Liver (tissue), 9 donors: ENCODE data around the gene FAM20C. TPM values are rescaled to one million over a fixed set of nuclear protein-coding genes. Genes with fewer than 3 reads are reported as not detected.
A peak's percentile ranks its signal among the peaks of the same experiment; 100 is the strongest.

Experiments
- DNase-seq: peaks from one replicate; pipeline ENCODE4 v3.0.0-alpha.2; 2017; ENCODE audit warnings: low spot score
- H3K27ac ChIP-seq, 2 donors: one replicate each; pipeline ENCODE4 v1.7.0; 2013; ENCODE audit warnings: inconsistent platforms in 2 of 2, low read length in 2 of 2, control low read depth in 1 of 2, low read depth in 1 of 2, mild to moderate bottlenecking in 1 of 2
- H3K27me3 ChIP-seq, 4 donors: one replicate each; pipeline versions ENCODE4 v1.6.1 to v1.7.0; 2013; ENCODE audit warnings: low read length in 3 of 4, inconsistent platforms in 1 of 4, mild to moderate bottlenecking in 1 of 4, moderate library complexity in 1 of 4; ENCODE audit not compliant: control insufficient read depth in 4 of 4, insufficient read depth in 4 of 4
- H3K36me3 ChIP-seq, 4 donors: one replicate each; pipeline versions ENCODE4 v1.6.1 to v1.7.0; 2013; ENCODE audit warnings: low read length in 3 of 4, mild to moderate bottlenecking in 3 of 4, low read depth in 1 of 4, moderate library complexity in 1 of 4; ENCODE audit not compliant: control insufficient read depth in 4 of 4, insufficient read depth in 3 of 4
- H3K4me1 ChIP-seq, 4 donors: one replicate each; pipeline versions ENCODE4 v1.6.1 to v1.7.0; 2013; ENCODE audit warnings: low read length in 3 of 4, mild to moderate bottlenecking in 3 of 4, moderate library complexity in 1 of 4; ENCODE audit not compliant: control insufficient read depth in 4 of 4, insufficient read depth in 4 of 4
- H3K4me3 ChIP-seq, 3 donors: one replicate each; pipeline versions ENCODE4 v1.6.1 to v1.7.0; 2013; ENCODE audit warnings: low read length in 3 of 3, control low read depth in 1 of 3, low read depth in 1 of 3, mild to moderate bottlenecking in 1 of 3
- H3K9ac ChIP-seq, 2 donors: one replicate each; pipeline ENCODE4 v1.7.0; 2013; ENCODE audit warnings: low read length in 2 of 2, mild to moderate bottlenecking in 2 of 2, moderate library complexity in 2 of 2, control low read depth in 1 of 2, low read depth in 1 of 2
- H3K9me3 ChIP-seq, 4 donors: one replicate each; pipeline versions ENCODE4 v1.6.1 to v1.7.0; 2013; ENCODE audit warnings: low read length in 3 of 4; ENCODE audit not compliant: control insufficient read depth in 4 of 4
- ATF3 ChIP-seq: IDR thresholded peaks from 2 replicates; pipeline ENCODE4 v1.6.1; 2016; ENCODE audit warnings: antibody characterized with exemption
- CTCF ChIP-seq: fragments of 150-350 bp; IDR thresholded peaks from 2 replicates; pipeline ENCODE4 v1.5.1; 2017; ENCODE audit warnings: improper control_type of control experiment, low read depth, low read length; ENCODE audit not compliant: missing input control
- EGR1 ChIP-seq, 2 donors: IDR thresholded peaks; 2 replicates each; pipeline ENCODE4 v1.6.1; 2016 to 2018; ENCODE audit warnings: antibody characterized with exemption in 2 of 2, low read depth in 2 of 2
- FOXA1 ChIP-seq: IDR thresholded peaks from 2 replicates; pipeline ENCODE4 v1.6.1; 2016; ENCODE audit warnings: antibody characterized with exemption
- FOXA2 ChIP-seq: IDR thresholded peaks from 2 replicates; pipeline ENCODE4 v1.6.1; 2016; ENCODE audit warnings: antibody characterized with exemption
- GABPA ChIP-seq, 2 donors: IDR thresholded peaks in 1 of 2; conservative IDR thresholded peaks in 1 of 2; 2 replicates each; pipeline ENCODE4 v1.6.1; 2016; ENCODE audit warnings: antibody characterized with exemption in 2 of 2, mild to moderate bottlenecking in 1 of 2, moderate library complexity in 1 of 2
- HNF4A ChIP-seq, 2 donors: conservative IDR thresholded peaks; 2 replicates each; pipeline ENCODE4 v1.6.1; 2016; ENCODE audit warnings: antibody characterized with exemption in 2 of 2, mild to moderate bottlenecking in 2 of 2
- HNF4G ChIP-seq: IDR thresholded peaks from 2 replicates; pipeline ENCODE4 v1.6.1; 2016; ENCODE audit warnings: antibody characterized with exemption
- JUND ChIP-seq, 2 donors: IDR thresholded peaks; 2 replicates each; pipeline ENCODE4 v1.6.1; 2016; ENCODE audit warnings: antibody characterized with exemption in 2 of 2
- MAX ChIP-seq: IDR thresholded peaks from 2 replicates; pipeline ENCODE4 v1.6.1; 2016; ENCODE audit warnings: antibody characterized with exemption
- NR2F2 ChIP-seq: IDR thresholded peaks from 2 replicates; pipeline ENCODE4 v1.6.1; 2016; ENCODE audit warnings: antibody characterized with exemption
- RAD21 ChIP-seq, 2 donors: IDR thresholded peaks; 2 replicates each; pipeline ENCODE4 v1.6.1; 2016; ENCODE audit warnings: antibody characterized with exemption in 2 of 2, mild to moderate bottlenecking in 2 of 2
- REST ChIP-seq: IDR thresholded peaks from 2 replicates; pipeline ENCODE4 v1.6.1; 2016; ENCODE audit warnings: antibody characterized with exemption, mild to moderate bottlenecking
- RXRA ChIP-seq, 2 donors: IDR thresholded peaks; 2 replicates each; pipeline ENCODE4 v1.6.1; 2017 to 2018; ENCODE audit warnings: antibody characterized with exemption in 2 of 2, mild to moderate bottlenecking in 1 of 2
- SP1 ChIP-seq: IDR thresholded peaks from 2 replicates; pipeline ENCODE4 v1.6.1; 2018; ENCODE audit warnings: antibody characterized with exemption, mild to moderate bottlenecking
- TAF1 ChIP-seq: conservative IDR thresholded peaks from 2 replicates; pipeline ENCODE4 v1.6.1; 2016; ENCODE audit warnings: antibody characterized with exemption, mild to moderate bottlenecking
- YY1 ChIP-seq: IDR thresholded peaks from 2 replicates; pipeline ENCODE4 v1.6.1; 2016; ENCODE audit warnings: antibody characterized with exemption, mild to moderate bottlenecking
- ZBTB33 ChIP-seq: IDR thresholded peaks from 2 replicates; pipeline ENCODE4 v1.6.1; 2016; ENCODE audit warnings: antibody characterized with exemption
- WGBS: extraction: QIAGEN DNeasy Blood & Tissue Kit; methylation state at CpG from one replicate; pipeline ENCODE4 v1.1.7; 2013; 5-methylcytosine and 5-hydroxymethylcytosine counted together
- polyA plus RNA-seq, 2 donors: library from polyadenylated mRNA; stranded (reverse) in 1 of 2; unstranded in 1 of 2; fragments of 200-250 nt in 1 of 2; fragments of >200 nt in 1 of 2; fragmentation: Nextera tagmentation in 1 of 2; extraction: Ambion mirVana in 1 of 2; gene quantifications; one replicate each; pipeline versions ENCODE4 v1.2.1 to v1.2.3, GENCODE V29; 2013 to 2015
- total RNA-seq, 2 donors: library from RNA; depleted of rRNA; stranded (reverse); fragments of >200 nt; gene quantifications; one replicate each; pipeline ENCODE4 v1.2.3, GENCODE V29; 2014
- donor health status: healthy.
- donor health status: healthy.
- donor health status: healthy.
- donor health status: healthy.
- donor health status: healthy.

FAM20C gene
- total and polyA plus RNA-seq, 4 donors = 13.4 to 40.4 (median 31.5) TPM

- Histone ChIP-seq H3K4me1 (peaks cover 15 to 67% (median 52%) of the 10 kb centered on the region in 4 donors), H3K36me3 (peaks cover 5 to 30% (median 20%) of the 10 kb centered on the region in 4 donors)
- WGBS = 40% methylated on average over 33 of the region's 33 CpGs
These were observed 2.8 kb downstream of the FAM20C start for GRCh38 chr7:195010-195829.

More at GRCh38 chr7:195010-195829, 2.8 kb downstream of the FAM20C start:
- Histone ChIP-seq H3K9ac (peak overlapping the region; percentile 29 to 43), H3K9me3 (no peaks in the 10 kb centered on the region), H3K27me3 (no peaks in the 10 kb centered on the region), H3K27ac (peak overlapping the region; percentile 48 to 88), H3K4me3 (peak overlapping the region; percentile 50 to 89 (median 52))
- DNase-seq = no peak
- TF ChIP-seq GABPA (IDR thresholded peaks at IDR 0.05 in 1 of 2, conservative IDR thresholded peaks at IDR 0.05 in 1 of 2) (no peak), MAX (no peak), FOXA1 (no peak), RXRA (IDR thresholded peaks at IDR 0.05) (peak; percentile 49 to 63), NR2F2 (no peak), REST (no peak), RAD21 (IDR thresholded peaks at IDR 0.05) (no peak), JUND (IDR thresholded peaks at IDR 0.05) (no peak), SP1 (peak; percentile 27), HNF4G (no peak), TAF1 (no peak), HNF4A (conservative IDR thresholded peaks at IDR 0.05) (peak in 1 of 2 donors; percentile 20), EGR1 (IDR thresholded peaks at IDR 0.05; ENCODE audit: low read depth in 2 of 2) (no peak), YY1 (peak; percentile 59), ZBTB33 (no peak), ATF3 (peak; percentile 84), FOXA2 (no peak), CTCF (no peak)
